Measurements from ENCODE around the gene FAM117B.

The FAM117B gene

GRCh38 chr2:202726070-202726469, 91.3 kb downstream of the FAM117B start:
- Histone ChIP-seq H3K9me3 (ENCODE audit: insufficient read depth, low read depth, low read length) (no peaks in the 10 kb centered on the region), H3K36me3 (ENCODE audit: insufficient read depth, low read length) (peaks cover 26% of the 10 kb centered on the region), H3K9ac (ENCODE audit: low read depth, low read length) (no peak overlapping the region), H3K27ac (ENCODE audit: low read depth, low read length) (no peak overlapping the region), H3K4me1 (ENCODE audit: insufficient read depth, low read length) (0 out of 2 replicates have a peak, but pooled peaks cover 3% of the 10 kb centered on the region), H3K4me3 (ENCODE audit: low read length) (no peak overlapping the region), H3K27me3 (ENCODE audit: insufficient read depth, low read length) (no peaks in the 10 kb centered on the region)
- WGBS = 95% methylated on average over 3 of the region's 3 CpGs

GRCh38 chr2:202736826-202737225, 102.1 kb downstream of the FAM117B start:
- H3K27me3 ChIP-seq (ENCODE audit: insufficient read depth, low read length) = no peaks in the 10 kb centered on the region
- H3K9ac ChIP-seq (ENCODE audit: low read depth, low read length) = no peak overlapping the region
- no peaks in the 10 kb centered on the region for H3K4me1 ChIP-seq (ENCODE audit: insufficient read depth, low read length)
- no peak overlapping the region for H3K27ac ChIP-seq (ENCODE audit: low read depth, low read length)
- 100% methylated on average over 1 of the region's 1 CpG for WGBS
- H3K9me3 ChIP-seq (ENCODE audit: insufficient read depth, low read depth, low read length) = peaks cover 11% of the 10 kb centered on the region
- no peak overlapping the region for H3K4me3 ChIP-seq (ENCODE audit: low read length)
- peaks cover 17% of the 10 kb centered on the region for H3K36me3 ChIP-seq (ENCODE audit: insufficient read depth, low read length)

- peaks cover 13% of the 10 kb centered on the region for H3K36me3 ChIP-seq (ENCODE audit: insufficient read depth, low read length)
- H3K4me3 ChIP-seq (ENCODE audit: low read length) = no peak overlapping the region
- peaks cover 3% of the 10 kb centered on the region; the same call in 1 of the 2 replicates for H3K9me3 ChIP-seq (ENCODE audit: insufficient read depth, low read depth, low read length)
- no peak overlapping the region for H3K9ac ChIP-seq (ENCODE audit: low read depth, low read length)
- no peaks in the 10 kb centered on the region for H3K27me3 ChIP-seq (ENCODE audit: insufficient read depth, low read length)
- H3K27ac ChIP-seq (ENCODE audit: low read depth, low read length) = no peak overlapping the region
- WGBS = 100% methylated on average over 1 of the region's 1 CpG
- no peaks in the 10 kb centered on the region for H3K4me1 ChIP-seq (ENCODE audit: insufficient read depth, low read length)
Observed at GRCh38 chr2:202743613-202744012, 108.8 kb downstream of the FAM117B start.

- H3K4me3 ChIP-seq (ENCODE audit: low read length) = no peak overlapping the region
- no peak overlapping the region for H3K9ac ChIP-seq (ENCODE audit: low read depth, low read length)
- 95% methylated on average over 1 of the region's 2 CpGs for WGBS
- H3K27me3 ChIP-seq (ENCODE audit: insufficient read depth, low read length) = no peaks in the 10 kb centered on the region
- H3K9me3 ChIP-seq (ENCODE audit: insufficient read depth, low read depth, low read length) = peaks cover 5% of the 10 kb centered on the region; the same call in 1 of the 2 replicates
- no peaks in the 10 kb centered on the region for H3K36me3 ChIP-seq (ENCODE audit: insufficient read depth, low read length)
- no peaks in the 10 kb centered on the region for H3K4me1 ChIP-seq (ENCODE audit: insufficient read depth, low read length)
- H3K27ac ChIP-seq (ENCODE audit: low read depth, low read length) = no peak overlapping the region
Observed at GRCh38 chr2:202749477-202749876, 114.7 kb downstream of the FAM117B start.

GRCh38 chr2:202750763-202751427, 116.1 kb downstream of the FAM117B start:
- Histone ChIP-seq H3K9me3 (ENCODE audit: insufficient read depth, low read depth, low read length) (peaks cover 5% of the 10 kb centered on the region; the same call in 1 of the 2 replicates), H3K4me3 (ENCODE audit: low read length) (no peak overlapping the region), H3K4me1 (ENCODE audit: insufficient read depth, low read length) (no peaks in the 10 kb centered on the region), H3K27ac (ENCODE audit: low read depth, low read length) (no peak overlapping the region), H3K27me3 (ENCODE audit: insufficient read depth, low read length) (no peaks in the 10 kb centered on the region), H3K36me3 (ENCODE audit: insufficient read depth, low read length) (peaks cover 3% of the 10 kb centered on the region; the same call in 1 of the 2 replicates), H3K9ac (ENCODE audit: low read depth, low read length) (no peak overlapping the region)
- 89% methylated on average over 3 of the region's 3 CpGs for WGBS

- no peaks in the 10 kb centered on the region for H3K4me1 ChIP-seq (ENCODE audit: insufficient read depth, low read length)
- H3K36me3 ChIP-seq (ENCODE audit: insufficient read depth, low read length) = peaks cover 13% of the 10 kb centered on the region
- H3K27ac ChIP-seq (ENCODE audit: low read depth, low read length) = no peak overlapping the region
- 94% methylated on average over 2 of the region's 2 CpGs for WGBS
- no peak overlapping the region for H3K9ac ChIP-seq (ENCODE audit: low read depth, low read length)
- no peak overlapping the region for H3K4me3 ChIP-seq (ENCODE audit: low read length)
- H3K9me3 ChIP-seq (ENCODE audit: insufficient read depth, low read depth, low read length) = peaks cover 5% of the 10 kb centered on the region; the same call in 1 of the 2 replicates
- H3K27me3 ChIP-seq (ENCODE audit: insufficient read depth, low read length) = no peaks in the 10 kb centered on the region
Observed at GRCh38 chr2:202752071-202752470, 117.3 kb downstream of the FAM117B start.

- Histone ChIP-seq H3K4me3 (ENCODE audit: low read length) (no peak overlapping the region), H3K27me3 (ENCODE audit: insufficient read depth, low read length) (no peaks in the 10 kb centered on the region), H3K9me3 (ENCODE audit: insufficient read depth, low read depth, low read length) (peaks cover 5% of the 10 kb centered on the region; the same call in 1 of the 2 replicates), H3K9ac (ENCODE audit: low read depth, low read length) (no peak overlapping the region), H3K36me3 (ENCODE audit: insufficient read depth, low read length) (peaks cover 40% of the 10 kb centered on the region), H3K4me1 (ENCODE audit: insufficient read depth, low read length) (no peaks in the 10 kb centered on the region), H3K27ac (ENCODE audit: low read depth, low read length) (no peak overlapping the region)
- WGBS = 93% methylated on average over 4 of the region's 6 CpGs
Observed at GRCh38 chr2:202754936-202755335, 120.2 kb downstream of the FAM117B start.

GRCh38 chr2:202756598-202756997, 121.8 kb downstream of the FAM117B start:
- 95% methylated on average over 3 of the region's 3 CpGs for WGBS
- H3K36me3 ChIP-seq (ENCODE audit: insufficient read depth, low read length) = peaks cover 47% of the 10 kb centered on the region
- no peak overlapping the region for H3K27ac ChIP-seq (ENCODE audit: low read depth, low read length)
- H3K9me3 ChIP-seq (ENCODE audit: insufficient read depth, low read depth, low read length) = peaks cover 5% of the 10 kb centered on the region; the same call in 1 of the 2 replicates
- H3K4me3 ChIP-seq (ENCODE audit: low read length) = no peak overlapping the region
- no peak overlapping the region for H3K9ac ChIP-seq (ENCODE audit: low read depth, low read length)
- no peaks in the 10 kb centered on the region for H3K4me1 ChIP-seq (ENCODE audit: insufficient read depth, low read length)
- no peaks in the 10 kb centered on the region for H3K27me3 ChIP-seq (ENCODE audit: insufficient read depth, low read length)

- no peaks in the 10 kb centered on the region for H3K27me3 ChIP-seq (ENCODE audit: insufficient read depth, low read length)
- 99% methylated on average over 5 of the region's 5 CpGs for WGBS
- peaks cover 4% of the 10 kb centered on the region; the same call in 1 of the 2 replicates for H3K9me3 ChIP-seq (ENCODE audit: insufficient read depth, low read depth, low read length)
- no peak overlapping the region for H3K27ac ChIP-seq (ENCODE audit: low read depth, low read length)
- H3K4me3 ChIP-seq (ENCODE audit: low read length) = no peak overlapping the region
- H3K9ac ChIP-seq (ENCODE audit: low read depth, low read length) = no peak overlapping the region
- no peaks in the 10 kb centered on the region for H3K4me1 ChIP-seq (ENCODE audit: insufficient read depth, low read length)
- H3K36me3 ChIP-seq (ENCODE audit: insufficient read depth, low read length) = peaks cover 47% of the 10 kb centered on the region
Observed at GRCh38 chr2:202757339-202757738, 122.6 kb downstream of the FAM117B start.

GRCh38 chr2:202758128-202758527, 123.4 kb downstream of the FAM117B start:
- Histone ChIP-seq H3K9me3 (ENCODE audit: insufficient read depth, low read depth, low read length) (no peaks in the 10 kb centered on the region), H3K27me3 (ENCODE audit: insufficient read depth, low read length) (no peaks in the 10 kb centered on the region), H3K4me3 (ENCODE audit: low read length) (no peak overlapping the region), H3K4me1 (ENCODE audit: insufficient read depth, low read length) (no peaks in the 10 kb centered on the region), H3K27ac (ENCODE audit: low read depth, low read length) (no peak overlapping the region), H3K36me3 (ENCODE audit: insufficient read depth, low read length) (peaks cover 47% of the 10 kb centered on the region), H3K9ac (ENCODE audit: low read depth, low read length) (no peak overlapping the region)
- 100% methylated on average over 2 of the region's 4 CpGs for WGBS

GRCh38 chr2:202758604-202759003, 123.8 kb downstream of the FAM117B start:
- H3K9me3 ChIP-seq (ENCODE audit: insufficient read depth, low read depth, low read length) = no peaks in the 10 kb centered on the region
- no peaks in the 10 kb centered on the region for H3K27me3 ChIP-seq (ENCODE audit: insufficient read depth, low read length)
- no peak overlapping the region for H3K9ac ChIP-seq (ENCODE audit: low read depth, low read length)
- H3K27ac ChIP-seq (ENCODE audit: low read depth, low read length) = no peak overlapping the region
- peaks cover 50% of the 10 kb centered on the region for H3K36me3 ChIP-seq (ENCODE audit: insufficient read depth, low read length)
- WGBS = 98% methylated on average over 2 of the region's 2 CpGs
- no peak overlapping the region for H3K4me3 ChIP-seq (ENCODE audit: low read length)
- H3K4me1 ChIP-seq (ENCODE audit: insufficient read depth, low read length) = no peaks in the 10 kb centered on the region
